GM18951 (cell line): ENCODE measurements around the gene MOGAT2.
"Not testable (repeated sequence)": the region's sequence is repeated elsewhere in the genome, so short reads cannot be mapped to it uniquely, and the experiment has no call there.

Experiments used
- POLR2A ChIP-seq: IDR thresholded peaks from 4 replicates; pipeline ENCODE4 v1.6.1; 2011; ENCODE audit warnings: mild to moderate bottlenecking; ENCODE audit not compliant: insufficient read length, insufficient read depth; ENCODE audit errors: extremely low read depth
- in situ Hi-C: fragments of 300-500 bp; cut with MboI; formaldehyde crosslinking; loops from one replicate; pipeline ENCODE4 v1.12.0; 2022; ENCODE audit warnings: low sequenced_read_pairs, mixed read lengths, inconsistent platforms; ENCODE audit not compliant: unreplicated experiment

MOGAT2 gene

DNA sequence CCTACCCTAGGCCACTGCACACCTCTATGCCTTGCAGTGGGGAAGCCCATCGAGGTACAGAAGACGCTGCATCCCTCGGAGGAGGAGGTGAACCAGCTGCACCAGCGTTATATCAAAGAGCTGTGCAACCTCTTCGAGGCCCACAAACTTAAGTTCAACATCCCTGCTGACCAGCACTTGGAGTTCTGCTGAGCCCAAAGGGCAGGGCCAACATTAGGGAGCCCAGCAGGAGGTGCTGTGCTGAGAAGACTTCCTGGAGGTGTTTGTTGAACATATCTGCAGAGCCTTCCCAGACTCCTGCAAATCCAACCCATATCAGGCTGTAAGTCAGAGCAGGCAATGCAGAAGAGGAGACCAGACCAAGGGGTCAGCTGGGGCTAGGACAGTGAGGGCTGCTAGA, 13.5 kb downstream of the MOGAT2 start:
- in situ Hi-C loops: no loop called here
- TF ChIP-seq POLR2A: no peak

DNA sequence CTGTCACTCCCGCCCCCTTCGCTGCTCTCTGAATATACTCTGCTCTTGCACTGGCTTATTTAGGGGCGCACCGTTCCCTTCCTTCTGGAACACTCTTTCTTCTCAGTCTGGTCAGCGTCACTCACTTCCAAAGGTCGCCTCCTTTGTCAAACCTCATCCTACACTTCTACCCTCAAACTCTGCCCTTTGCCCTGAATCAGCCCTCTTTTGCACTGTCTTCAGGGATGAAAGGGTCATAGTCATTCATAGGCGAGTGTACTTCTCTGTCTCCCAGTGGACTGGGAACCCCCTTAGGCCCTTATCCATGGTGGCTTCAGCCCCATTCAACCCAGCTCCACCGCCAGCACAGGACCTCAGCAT, 15.4 kb downstream of the MOGAT2 start:
- no peak for TF ChIP-seq POLR2A
- in situ Hi-C loops: no loop called here

DNA sequence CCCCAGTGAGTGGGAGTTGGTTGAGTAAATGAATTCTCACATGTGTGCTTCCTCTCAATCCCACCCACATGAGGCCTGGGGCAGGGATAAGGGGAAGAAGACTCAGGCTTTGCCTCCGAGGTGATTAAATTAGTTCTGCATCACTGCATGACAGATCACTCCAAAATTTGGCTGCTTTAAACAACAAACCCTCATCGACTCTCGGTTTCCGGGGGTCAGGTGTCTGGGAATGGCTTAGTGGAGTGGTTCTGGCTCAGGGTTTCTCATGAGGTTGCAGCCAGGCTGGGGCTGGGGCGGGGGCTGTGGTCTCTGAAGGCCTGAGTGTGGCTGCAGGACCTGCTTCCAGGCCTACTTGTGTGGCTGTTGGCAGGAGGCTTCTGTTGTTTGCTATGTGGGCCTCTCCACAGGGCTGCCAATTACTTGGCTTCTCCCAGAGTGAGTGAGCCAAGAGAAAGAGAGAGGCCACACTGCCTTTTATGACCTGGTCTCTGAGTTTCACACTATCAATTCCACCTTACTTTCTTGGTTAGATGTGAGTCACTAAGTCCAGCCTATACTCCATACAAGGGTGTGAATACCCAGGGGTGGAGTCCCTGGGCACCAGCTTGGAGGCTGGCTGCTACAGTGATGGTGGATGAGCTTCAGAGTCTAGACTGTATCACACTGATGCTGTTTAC, 15.9 kb downstream of the MOGAT2 start:
- TF ChIP-seq POLR2A: no peak
- in situ Hi-C loops: no loop called here

DNA sequence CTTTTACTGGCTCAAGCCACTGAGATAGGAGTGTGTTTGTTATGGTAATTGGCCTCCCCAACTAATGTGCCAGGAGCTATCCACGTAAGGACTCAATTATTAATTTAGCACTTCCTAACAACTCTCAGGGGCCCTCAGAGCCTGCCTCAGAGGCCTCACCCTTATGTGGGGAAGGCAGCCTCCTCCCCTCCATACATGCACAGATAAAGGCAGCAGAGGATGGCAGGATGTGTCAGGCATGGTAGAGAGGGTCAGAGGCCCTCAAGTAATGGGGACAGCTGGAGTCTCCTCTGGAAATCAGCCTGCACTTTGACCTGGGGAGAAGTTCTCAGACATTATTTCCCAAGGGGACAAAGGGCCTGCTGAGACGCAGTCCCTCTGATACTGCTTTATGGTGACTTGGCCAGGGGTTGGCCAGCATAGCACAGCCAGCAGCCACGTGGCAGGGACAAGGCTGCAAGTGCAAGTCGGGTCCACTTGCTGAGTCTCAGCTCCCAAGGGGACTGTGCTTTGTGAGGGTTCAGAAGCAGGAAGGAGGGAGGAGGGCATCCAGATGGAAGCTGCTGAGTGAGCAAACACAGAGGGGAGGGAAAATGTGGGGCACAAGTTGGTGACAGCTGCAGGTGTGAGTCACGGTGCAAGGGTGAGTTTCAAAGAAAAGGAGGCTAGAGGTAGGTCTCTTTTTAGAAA, 17.0 kb downstream of the MOGAT2 start:
- in situ Hi-C loops: no loop called here

DNA sequence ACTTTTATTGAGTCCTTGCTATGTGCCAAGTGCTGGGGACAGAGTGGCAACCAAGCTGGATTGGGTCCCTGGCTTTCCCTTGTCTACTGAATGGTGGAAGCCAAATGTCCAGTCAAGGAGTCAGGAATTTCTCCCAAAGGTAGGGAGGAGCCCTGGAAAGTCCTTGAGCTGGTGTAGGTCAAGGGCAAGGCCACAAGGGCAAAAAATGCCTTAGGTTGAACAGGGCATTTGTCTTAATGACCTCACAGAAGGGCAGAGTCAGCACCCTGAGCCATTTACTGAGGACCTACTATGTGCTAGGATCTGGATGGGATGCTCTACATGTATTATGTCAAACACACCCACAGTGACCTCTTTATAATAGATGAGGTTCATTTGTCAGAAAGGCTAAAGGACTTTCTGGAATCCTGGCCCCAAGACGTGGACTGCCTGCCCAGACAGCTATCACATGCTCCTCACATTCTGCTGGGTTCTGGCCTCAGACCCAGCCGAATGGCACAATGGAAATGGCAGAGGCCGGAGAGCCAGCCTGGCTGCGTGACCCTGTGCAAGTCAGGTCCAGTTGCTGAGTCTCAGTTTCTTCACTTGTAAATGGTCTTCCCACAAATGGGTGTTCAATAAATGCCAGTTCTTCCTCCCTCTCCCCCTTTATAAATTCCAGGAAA, 17.7 kb downstream of the MOGAT2 start:
- TF ChIP-seq POLR2A: no peak
- in situ Hi-C loops: no loop called here

More for the DNA sequence above, 17.0 kb downstream of the MOGAT2 start:
- TF ChIP-seq POLR2A: no peak

- no peak for TF ChIP-seq POLR2A
- in situ Hi-C loops: no loop called here
Observed at GRCh38 chr11:75737314-75737713, 19.7 kb downstream of the MOGAT2 start.

DNA sequence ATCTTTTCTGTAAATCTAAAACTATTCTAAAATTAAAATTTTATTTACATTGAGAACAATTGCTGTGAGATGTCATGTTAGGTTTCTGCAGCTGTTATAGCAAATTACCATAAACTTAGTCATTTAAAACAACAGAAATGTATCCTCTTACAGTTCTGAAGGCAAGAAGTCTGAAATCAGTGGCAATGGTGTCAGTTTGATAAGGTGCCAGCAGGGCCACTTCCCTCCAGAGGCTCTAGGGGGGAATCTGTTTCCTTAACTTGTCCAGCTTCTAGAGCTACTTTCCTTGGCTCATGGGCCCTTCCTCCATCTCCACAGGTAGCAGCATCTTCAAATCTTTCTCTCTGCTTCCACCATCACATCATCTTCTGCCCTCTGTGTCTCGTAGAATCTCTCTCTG, 23.0 kb downstream of the MOGAT2 start:
- in situ Hi-C loops: no loop called here
- TF ChIP-seq POLR2A: no peak

- in situ Hi-C loops: not testable (repeated sequence)
Observed at GRCh38 chr11:75743159-75743558, 25.5 kb downstream of the MOGAT2 start.

- no peak for TF ChIP-seq POLR2A
Observed at GRCh38 chr11:75743711-75744563, 26.3 kb downstream of the MOGAT2 start.

GRCh38 chr11:75745807-75746206, 28.2 kb downstream of the MOGAT2 start:
- in situ Hi-C loops: no loop called here
- no peak for TF ChIP-seq POLR2A

More at GRCh38 chr11:75743711-75744563, 26.3 kb downstream of the MOGAT2 start:
- in situ Hi-C loops: no loop called here

DNA sequence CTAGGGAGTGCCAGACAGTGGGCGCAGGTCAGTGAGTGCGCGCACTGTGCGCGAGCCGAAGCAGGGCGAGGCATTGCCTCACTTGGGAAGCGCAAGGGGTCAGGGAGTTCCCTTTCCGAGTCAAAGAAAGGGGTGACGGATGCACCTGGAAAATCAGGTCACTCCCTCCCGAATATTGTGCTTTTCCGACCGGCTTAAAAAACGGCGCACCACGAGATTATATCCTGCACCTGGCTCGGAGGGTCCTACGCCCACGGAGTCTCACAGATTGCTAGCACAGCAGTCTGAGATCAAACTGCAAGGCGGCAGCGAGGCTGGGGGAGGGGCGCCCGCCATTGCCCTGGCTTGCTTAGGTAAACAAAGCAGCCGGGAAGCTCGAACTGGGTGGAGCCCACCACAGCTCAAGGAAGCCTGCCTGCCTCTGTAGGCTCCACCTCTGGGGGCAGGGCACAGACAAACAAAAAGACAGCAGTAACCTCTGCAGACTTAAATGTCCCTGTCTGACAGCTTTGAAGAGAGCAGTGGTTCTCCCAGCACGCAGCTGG, 31.2 kb downstream of the MOGAT2 start:
- in situ Hi-C loops: not testable (repeated sequence)

DNA sequence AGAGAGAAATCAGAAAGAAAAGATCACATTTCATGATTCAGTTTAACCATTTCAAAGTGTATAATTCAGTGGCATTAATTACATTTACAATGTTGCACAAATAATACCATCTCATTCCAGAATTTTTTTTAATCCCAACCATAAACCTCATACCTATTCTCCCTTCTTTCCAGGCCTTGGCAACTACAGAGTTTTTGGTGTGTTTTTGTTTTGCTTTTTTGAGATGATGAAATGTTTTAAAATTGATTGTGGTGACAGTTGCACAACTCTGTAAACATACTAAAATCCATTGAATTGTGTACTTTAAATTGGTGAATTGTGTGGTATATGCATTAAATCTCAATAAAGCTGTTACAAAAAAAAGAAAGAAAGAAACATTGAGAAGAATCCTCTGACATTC, 37.3 kb downstream of the MOGAT2 start:
- in situ Hi-C loops: not testable (repeated sequence)

GRCh38 chr11:75757651-75758050, 40.0 kb downstream of the MOGAT2 start:
- in situ Hi-C loops: no loop called here
- no peak for TF ChIP-seq POLR2A
